Nephron progenitor cell (in vitro differentiated cells): ENCODE data around the gene RAB40B.

Source experiments
- DNase-seq: peaks from one replicate; pipeline ENCODE4 v3.0.0; 2021
- H3K27ac Mint-ChIP-seq: 2 replicates; pipeline ENCODE4 v1.8.0; 2021; ENCODE audit warnings: mild to moderate bottlenecking, moderate library complexity, mixed read lengths
- H3K27me3 Mint-ChIP-seq: 2 replicates; pipeline ENCODE4 v1.8.0; 2021; ENCODE audit warnings: mild to moderate bottlenecking, low read depth, mixed read lengths; ENCODE audit not compliant: poor library complexity
- H3K36me3 Mint-ChIP-seq: 2 replicates; pipeline ENCODE4 v1.8.0; 2021; ENCODE audit warnings: low read depth, mixed read lengths
- H3K4me1 Mint-ChIP-seq: 2 replicates; pipeline ENCODE4 v1.8.0; 2021; ENCODE audit warnings: mixed read lengths
- H3K4me3 Mint-ChIP-seq: 2 replicates; pipeline ENCODE4 v1.8.0; 2021; ENCODE audit warnings: mild to moderate bottlenecking, moderate library complexity, mixed read lengths
- H3K9me3 Mint-ChIP-seq: 2 replicates; pipeline ENCODE4 v1.8.0; 2021; ENCODE audit warnings: mild to moderate bottlenecking, moderate library complexity, mixed read lengths
- TF ChIP-seq, protein P1 (sequence below): fragments of 200-600 bp; sonication (generic); IDR thresholded peaks from 2 replicates; pipeline ENCODE4 v1.5.0; 2021; ENCODE audit warnings: antibody characterized with exemption

The RAB40B gene

GRCh38 chr17:82726427-82726826 is 27.9 kb upstream of the RAB40B start:
- DNase-seq, result no peak
- peaks cover 60% of the 10 kb centered on the region for H3K36me3 Mint-ChIP-seq
- H3K4me3 Mint-ChIP-seq, result no peak overlapping the region
- no peaks in the 10 kb centered on the region for H3K27me3 Mint-ChIP-seq
- no peaks in the 10 kb centered on the region for H3K9me3 Mint-ChIP-seq
- peaks cover 10% of the 10 kb centered on the region for H3K4me1 Mint-ChIP-seq
- H3K27ac Mint-ChIP-seq, result no peak overlapping the region
- TF ChIP-seq, protein P1, sequence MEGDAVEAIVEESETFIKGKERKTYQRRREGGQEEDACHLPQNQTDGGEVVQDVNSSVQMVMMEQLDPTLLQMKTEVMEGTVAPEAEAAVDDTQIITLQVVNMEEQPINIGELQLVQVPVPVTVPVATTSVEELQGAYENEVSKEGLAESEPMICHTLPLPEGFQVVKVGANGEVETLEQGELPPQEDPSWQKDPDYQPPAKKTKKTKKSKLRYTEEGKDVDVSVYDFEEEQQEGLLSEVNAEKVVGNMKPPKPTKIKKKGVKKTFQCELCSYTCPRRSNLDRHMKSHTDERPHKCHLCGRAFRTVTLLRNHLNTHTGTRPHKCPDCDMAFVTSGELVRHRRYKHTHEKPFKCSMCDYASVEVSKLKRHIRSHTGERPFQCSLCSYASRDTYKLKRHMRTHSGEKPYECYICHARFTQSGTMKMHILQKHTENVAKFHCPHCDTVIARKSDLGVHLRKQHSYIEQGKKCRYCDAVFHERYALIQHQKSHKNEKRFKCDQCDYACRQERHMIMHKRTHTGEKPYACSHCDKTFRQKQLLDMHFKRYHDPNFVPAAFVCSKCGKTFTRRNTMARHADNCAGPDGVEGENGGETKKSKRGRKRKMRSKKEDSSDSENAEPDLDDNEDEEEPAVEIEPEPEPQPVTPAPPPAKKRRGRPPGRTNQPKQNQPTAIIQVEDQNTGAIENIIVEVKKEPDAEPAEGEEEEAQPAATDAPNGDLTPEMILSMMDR, result no peak

GRCh38 chr17:82723169-82723807 is 24.8 kb upstream of the RAB40B start:
- H3K27me3 Mint-ChIP-seq, result no peaks in the 10 kb centered on the region
- H3K27ac Mint-ChIP-seq, result peak overlapping the region; percentile 39
- TF ChIP-seq, protein P1, result no peak
- no peaks in the 10 kb centered on the region for H3K9me3 Mint-ChIP-seq
- H3K4me1 Mint-ChIP-seq, result peaks cover 10% of the 10 kb centered on the region
- H3K4me3 Mint-ChIP-seq, result no peak overlapping the region
- H3K36me3 Mint-ChIP-seq, result peaks cover 52% of the 10 kb centered on the region
- no peak for DNase-seq

GRCh38 chr17:82722341-82723013 is 24.0 kb upstream of the RAB40B start:
- H3K9me3 Mint-ChIP-seq, result no peaks in the 10 kb centered on the region
- peaks cover 18% of the 10 kb centered on the region for H3K4me1 Mint-ChIP-seq
- peaks cover 51% of the 10 kb centered on the region for H3K36me3 Mint-ChIP-seq
- TF ChIP-seq, protein P1, result no peak
- H3K27me3 Mint-ChIP-seq, result no peaks in the 10 kb centered on the region
- H3K27ac Mint-ChIP-seq, result peak overlapping the region; percentile 91
- DNase-seq, result no peak
- H3K4me3 Mint-ChIP-seq, result no peak overlapping the region

DNA sequence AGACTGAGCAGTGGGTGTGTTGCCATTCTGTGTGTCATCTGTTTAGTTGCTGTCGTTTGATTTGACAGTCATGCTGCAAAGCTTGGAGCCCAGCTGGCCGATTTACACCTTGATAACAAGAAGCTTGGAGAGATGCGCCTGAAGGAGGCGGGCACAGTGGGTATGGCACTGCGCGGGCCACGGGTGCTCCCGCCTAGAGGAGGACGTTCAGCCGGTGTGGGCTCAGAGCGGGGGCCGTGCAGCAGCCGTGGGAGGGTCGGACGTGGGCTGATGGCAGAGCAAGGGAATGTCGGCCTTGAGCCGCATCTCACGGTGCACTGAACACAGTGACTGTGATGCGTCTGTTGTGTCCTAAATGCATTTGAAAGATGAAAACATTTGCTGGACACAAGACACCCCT is 21.7 kb upstream of the RAB40B start:
- H3K27ac Mint-ChIP-seq, result no peak overlapping the region
- H3K4me3 Mint-ChIP-seq, result no peak overlapping the region
- peaks cover 6% of the 10 kb centered on the region for H3K27me3 Mint-ChIP-seq
- DNase-seq, result no peak
- peaks cover 27% of the 10 kb centered on the region for H3K4me1 Mint-ChIP-seq
- TF ChIP-seq, protein P1, result no peak
- no peaks in the 10 kb centered on the region for H3K9me3 Mint-ChIP-seq
- H3K36me3 Mint-ChIP-seq, result peaks cover 39% of the 10 kb centered on the region

DNA sequence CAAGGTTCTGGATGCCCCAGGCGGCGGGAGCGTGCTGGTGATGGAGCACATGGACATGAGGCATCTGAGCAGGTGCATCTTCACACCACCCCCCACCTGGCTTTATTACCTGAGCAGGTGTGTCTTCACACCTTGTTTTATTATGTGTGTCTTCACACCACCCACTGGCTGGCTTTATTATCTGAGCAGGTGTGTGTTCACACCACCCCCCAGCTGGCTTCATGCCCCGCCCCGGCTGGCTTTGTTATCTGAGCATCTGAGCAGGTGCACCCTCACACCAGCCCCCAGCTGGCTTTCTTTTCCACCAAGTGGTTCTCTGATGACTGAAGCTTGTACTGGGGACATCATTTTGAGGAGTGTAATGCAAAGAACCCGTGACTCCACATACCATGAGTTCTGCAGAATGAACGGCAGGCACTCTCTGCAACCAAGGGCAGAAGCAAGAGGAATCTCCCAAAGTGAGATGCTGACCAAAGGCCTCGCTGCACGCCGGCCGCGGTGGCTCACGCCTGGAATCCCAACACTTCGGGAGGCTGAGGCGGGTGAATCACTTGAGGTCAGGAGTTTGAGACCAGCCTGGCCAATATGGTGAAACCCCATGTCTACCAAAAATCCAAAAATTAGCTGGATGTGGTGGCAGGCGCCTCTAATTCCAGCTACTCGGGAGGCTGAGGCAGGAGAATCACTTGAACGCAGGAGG is 20.6 kb upstream of the RAB40B start:
- no peak for DNase-seq
- peaks cover 7% of the 10 kb centered on the region for H3K27me3 Mint-ChIP-seq
- H3K9me3 Mint-ChIP-seq, result no peaks in the 10 kb centered on the region
- H3K36me3 Mint-ChIP-seq, result peaks cover 39% of the 10 kb centered on the region
- no peak overlapping the region for H3K27ac Mint-ChIP-seq
- TF ChIP-seq, protein P1, result no peak
- H3K4me1 Mint-ChIP-seq, result peaks cover 27% of the 10 kb centered on the region
- no peak overlapping the region for H3K4me3 Mint-ChIP-seq
